GM21528 (cell line): ENCODE measurements around the gene TMEM92.
"Not testable (repeated sequence)": the region's sequence is repeated elsewhere in the genome, so short reads cannot be mapped to it uniquely, and the experiment has no call there.

Experiments used
- ATAC-seq: cut with Tn5 transposase; IDR thresholded peaks from one replicate; pipeline ENCODE4 v1.9.1; 2021; ENCODE audit warnings: mild to moderate bottlenecking, moderate library complexity; ENCODE audit not compliant: unreplicated experiment, low FRiP score

Gene TMEM92

DNA sequence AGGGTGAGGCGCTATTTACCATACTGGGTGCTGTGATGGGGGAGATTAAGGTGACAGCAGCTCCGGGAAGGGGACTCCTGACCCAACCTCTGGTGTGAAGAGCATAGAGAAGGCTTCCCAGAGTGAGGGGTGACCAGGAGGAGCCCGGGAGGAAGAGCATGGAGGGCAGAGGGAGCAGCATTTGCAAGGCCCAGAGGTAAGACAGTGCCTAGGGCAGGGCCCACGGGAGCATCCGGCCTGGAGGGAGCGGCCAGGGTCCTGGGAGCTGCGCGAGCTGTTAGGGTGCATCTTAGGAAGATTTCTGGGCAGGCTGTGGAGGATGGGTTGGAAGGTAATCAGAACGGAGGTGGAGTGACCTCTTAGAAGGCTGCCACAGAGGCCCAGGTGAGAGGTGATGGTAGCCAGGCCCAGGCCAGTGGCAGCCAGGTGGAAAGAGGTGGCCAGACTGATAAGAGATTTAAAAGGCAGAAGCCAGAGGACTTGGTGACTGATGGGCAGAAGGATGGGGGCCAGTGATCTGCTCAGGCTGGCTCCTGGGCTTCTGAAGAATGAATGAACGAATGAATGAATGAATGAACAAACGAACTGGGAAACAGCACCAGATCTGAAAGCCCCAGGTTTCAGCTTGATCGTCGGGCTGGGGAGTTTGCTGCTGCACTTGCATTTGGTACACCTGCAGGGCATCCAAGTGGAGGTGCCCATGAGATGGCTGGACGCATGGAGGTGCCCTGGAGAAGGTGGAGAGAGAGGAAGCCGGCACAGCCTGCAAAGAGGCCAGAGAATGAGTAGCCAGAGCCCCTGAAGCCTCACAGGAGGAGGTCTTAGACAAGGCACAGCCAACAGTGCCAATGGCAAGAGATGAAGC lies 13.0 kb upstream of the TMEM92 start:
- ATAC-seq: no peak

DNA sequence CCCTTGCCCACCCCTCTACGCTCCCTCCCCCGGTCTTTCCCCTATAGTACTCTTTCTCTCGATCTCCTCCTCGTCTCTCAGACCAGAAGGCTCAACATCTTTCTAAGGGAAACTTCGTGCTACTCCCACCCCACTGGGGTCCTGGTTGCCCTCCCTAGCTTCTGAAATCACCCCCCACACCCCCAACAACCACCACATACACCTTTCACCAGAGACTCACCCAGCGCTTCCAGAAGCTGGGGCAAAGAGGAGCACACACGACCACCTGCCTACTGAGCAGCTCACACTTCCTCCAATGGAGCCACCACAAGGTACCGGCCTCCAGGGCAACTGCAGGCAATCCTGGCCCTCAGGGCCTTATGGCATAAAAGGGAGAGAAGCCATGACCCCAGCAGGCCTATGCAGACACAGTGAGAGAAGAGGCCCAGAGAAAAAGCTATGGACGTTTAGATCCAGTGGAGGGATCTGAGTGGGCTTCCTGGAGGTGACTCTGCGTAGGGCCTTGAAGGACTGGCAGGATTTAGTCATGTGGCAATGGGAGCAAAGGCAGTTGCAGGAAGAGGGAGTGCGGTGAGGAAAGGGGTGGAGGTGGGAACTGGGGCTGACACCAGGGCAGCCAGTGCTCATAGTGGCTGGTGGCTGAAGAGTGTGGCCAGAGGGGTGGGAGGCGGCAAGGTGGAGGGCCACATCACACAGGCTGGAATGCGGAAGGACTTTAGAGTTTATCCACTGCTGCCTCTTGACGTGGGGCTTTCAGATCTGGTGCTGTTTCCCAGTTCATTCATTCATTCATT lies 12.1 kb upstream of the TMEM92 start:
- ATAC-seq: no peak

DNA sequence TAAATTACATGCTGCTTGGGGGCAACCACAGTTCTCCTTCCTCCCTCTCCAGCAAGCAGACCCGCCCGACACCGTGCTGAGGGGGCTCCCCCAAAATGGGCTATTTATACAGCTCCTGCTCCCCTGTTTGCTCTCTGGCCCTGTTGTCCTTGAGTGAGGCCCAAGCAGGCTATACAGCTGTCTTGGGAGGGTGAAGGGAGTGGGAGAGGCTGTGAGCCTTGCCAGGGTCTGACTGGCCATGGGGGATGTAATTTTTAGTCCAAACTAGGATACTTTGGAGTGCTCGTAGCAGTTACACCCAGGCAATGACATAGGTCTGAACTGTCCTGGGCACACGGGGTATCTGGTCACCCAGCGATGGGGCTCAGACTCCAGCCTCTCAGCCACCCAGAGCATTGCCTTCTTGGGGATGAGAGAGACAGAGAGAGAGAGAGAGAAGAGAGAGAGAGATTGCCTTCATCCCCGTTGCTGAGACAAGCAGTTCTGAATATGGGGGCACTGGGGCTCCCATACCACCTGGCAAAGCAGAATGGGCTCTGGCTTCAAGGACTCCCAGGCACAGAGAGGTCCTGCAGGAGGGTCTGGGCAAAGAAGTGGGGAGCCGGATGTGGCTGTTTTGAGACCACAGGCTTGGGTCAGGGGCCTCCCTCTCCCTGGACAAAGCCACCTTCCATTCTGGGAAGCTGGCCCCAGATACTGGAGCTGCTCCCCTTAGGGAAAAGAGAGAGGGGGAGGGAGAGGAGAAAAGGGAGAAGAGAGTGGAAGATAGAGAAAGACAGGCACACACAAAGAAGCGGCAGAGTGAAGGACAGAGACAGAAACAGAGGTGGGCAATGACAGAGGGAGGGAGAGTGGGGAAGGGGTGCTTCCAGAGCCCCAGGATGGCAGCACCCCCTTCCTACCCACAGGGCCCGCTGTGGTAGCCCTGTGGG lies 10.7 kb upstream of the TMEM92 start:
- ATAC-seq: no peak

DNA sequence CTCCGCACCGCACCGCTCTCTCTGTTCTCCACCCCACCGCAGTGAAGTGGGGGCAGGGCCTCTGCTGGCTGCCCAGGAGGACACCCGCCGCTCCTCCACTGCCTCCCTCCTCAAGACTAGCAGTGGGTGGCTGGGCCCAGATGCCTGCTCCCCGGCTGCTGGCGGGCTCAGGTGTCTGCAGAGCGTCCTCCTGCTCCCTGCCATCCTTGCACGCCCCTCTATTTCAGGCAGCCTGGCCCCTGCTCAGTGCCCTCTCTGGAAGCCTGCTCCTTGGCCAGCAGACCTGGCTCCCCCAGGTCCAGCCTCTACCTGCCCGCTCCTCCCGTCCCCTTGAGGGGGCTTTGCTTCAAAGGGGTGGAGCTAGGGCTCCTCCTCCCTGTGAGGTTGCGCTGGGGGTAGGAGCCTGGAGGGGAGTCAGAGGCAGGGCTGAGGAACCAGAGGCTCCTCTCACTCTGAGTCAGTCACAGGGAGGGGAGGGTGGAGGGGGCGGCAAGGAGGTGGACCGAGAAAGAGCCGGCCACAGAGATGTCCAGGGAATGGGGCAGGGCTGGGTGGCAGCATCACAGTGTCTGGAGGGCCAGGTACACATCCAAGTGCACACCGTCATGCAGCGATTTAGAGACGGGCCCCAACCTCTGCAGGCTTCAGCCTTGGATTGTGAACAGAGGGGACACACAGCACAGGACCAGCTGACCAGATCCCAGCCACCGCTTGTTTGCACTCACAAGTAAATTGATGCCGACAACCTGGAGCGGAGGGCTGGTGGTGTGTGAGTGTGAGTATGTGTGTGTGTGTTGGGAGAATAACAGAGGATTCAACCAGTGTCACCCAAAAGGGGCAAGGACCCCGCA lies 9.8 kb upstream of the TMEM92 start:
- ATAC-seq: no peak

DNA sequence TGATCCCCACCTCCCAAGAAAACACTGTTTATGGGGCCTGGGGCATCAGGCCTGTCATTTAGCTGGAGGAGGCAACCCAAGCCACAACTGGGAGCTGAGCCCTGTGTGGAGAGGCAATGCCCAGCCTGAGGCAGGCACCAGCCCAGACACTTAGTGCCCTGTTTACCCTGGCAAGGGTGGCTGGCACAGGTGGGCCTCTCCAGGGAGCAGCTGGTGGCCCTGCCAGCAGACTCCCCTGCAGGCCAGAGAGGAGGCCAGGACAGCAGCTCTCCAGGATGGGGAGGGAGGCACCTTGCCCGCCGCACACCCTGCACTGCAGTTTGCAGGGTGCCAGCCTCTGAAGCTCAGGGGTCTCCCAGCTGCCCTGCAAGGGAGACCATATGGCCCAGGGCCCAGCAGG lies 9.1 kb upstream of the TMEM92 start:
- ATAC-seq: no peak

DNA sequence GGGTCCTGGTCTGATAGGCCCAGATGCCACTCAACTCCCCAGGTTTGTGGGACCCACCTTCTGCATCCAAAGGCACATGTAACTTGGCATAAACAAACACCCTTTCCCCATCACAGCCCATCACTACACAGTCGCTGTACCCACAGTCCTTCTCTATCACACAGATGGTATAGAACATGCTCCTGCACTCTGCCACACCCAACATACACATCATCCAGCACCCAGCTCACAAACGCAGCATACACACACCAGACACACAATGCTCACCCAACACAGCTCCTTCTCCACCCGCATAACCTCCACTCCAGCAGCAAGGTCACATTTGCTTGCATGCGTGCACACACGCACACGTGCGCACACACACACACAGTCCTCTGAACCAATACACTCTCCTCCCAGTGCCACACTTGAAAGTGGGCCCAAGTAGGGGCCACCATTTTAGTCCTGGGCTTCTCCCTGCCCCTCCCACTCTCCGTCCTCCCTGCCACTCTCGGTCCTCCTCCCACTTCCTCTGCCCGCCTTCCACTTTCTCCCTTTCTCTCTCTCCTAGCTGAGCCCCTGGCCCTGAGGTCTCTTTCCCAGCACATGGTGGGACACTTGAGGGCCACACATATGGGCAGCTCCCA lies 8.5 kb upstream of the TMEM92 start:
- no peak for ATAC-seq

DNA sequence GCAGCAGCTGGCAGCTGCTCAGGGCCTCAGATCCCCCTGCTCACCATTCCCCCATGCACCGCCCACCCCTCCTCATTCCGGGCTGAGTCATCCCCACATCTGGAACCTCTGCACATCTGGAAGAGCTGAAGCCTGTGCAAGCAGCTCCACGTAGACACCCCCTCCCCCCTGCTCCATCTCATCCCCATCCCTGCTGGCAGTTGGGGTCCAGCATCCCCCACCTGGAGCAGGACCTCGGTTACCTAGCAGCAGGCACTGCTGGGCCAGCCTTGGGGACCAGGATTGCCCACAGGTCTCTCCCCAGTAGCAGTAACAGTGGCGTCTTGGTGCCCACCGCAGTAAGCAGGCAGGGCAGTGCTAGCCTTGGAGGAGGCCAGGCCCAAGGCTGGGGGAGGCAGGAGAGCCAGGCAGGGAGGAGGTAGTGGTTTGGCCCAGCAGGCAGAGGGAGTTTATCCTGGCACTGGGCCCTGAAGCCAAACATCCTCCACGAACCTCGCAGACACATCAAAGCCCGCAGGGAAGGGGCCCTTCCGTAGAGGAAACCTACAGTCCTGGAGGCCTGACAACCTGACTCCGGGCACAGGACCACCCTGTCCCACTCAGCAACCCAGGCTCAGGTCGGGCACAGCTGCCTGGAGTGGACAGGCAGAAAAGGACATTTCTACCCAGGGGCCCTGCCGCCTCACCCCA lies 7.7 kb upstream of the TMEM92 start:
- ATAC-seq: no peak

DNA sequence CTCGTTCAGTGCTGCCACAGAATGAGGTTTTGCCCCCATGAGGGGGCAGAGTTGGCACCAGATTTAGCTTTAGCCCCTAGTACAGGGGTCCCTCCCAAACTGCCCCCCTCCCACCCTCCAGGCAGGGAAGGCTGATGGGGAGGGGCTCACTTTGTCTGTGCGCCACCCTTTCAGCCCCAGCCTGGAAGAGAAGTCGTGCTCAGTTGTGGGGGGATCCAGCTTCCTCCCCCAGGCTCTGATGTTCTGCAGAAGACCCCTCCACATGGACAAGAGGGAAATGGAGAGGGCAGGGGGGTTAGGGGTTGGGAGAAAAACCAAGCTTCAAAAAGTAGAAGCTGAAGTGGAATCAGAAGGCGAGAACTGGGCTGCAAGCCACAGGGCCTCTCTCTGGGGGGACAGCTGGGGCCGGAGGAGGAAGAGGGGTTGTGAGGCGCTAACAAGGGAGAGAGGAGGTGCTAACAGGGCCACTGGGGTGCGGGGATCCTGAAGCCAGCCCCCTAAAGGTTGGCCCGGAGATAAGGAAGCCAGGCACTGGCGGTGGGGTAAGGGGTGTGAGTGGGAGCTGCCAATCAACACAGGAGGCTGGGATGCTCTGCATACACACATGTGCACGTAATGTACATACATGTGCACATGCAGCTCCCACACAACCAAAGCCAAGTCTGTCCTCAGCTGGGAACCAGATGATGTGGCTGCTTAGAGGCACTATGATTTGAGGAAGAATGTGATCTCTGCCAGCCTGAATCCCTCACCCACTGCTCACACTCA lies 7.0 kb upstream of the TMEM92 start:
- ATAC-seq: no peak

DNA sequence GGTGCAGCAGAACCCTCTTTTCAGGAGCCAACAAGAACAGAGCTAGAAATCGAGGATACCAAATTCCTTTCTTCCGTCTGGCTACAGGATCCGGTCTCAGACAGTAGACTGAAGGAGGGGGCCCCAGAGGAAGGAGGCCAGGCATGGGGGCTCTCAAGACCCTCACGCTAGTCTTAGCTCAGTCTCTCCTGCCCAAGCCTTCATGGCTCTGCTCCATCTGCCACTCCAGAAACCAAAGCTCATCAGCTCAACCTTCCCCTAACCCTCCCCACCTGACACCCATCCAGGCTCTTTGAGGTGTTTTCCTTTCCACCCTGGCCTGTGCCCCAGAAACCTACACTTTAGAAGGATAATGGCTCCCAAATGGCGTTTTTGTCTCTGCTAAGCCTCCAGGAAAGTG lies 6.2 kb upstream of the TMEM92 start:
- no peak for ATAC-seq

DNA sequence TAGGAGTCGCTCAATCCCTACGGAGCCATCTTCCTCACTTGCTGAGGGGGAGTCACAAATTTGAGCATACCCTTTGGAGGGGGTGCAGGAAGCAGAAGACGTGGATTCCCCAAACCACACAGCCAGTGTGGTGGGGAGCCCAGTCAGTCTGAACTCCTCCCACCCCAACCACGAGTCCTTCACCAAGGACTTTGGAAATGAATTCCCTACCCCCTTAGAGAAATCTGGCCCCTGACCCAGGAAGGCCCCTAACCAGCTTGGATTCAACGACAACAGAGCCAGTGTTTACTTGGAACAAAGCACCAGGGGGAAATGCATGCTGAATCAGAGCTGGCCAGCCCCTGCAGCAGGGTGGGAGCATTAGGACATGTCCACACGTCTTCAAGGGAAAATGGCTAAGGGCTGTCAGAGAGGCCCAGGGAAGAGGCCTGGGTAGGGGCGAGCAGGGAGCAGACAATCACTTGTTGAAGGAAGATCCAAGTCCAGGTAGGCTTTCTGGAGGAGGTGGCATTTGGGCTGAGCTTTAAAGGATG lies 5.5 kb upstream of the TMEM92 start:
- no peak for ATAC-seq

DNA sequence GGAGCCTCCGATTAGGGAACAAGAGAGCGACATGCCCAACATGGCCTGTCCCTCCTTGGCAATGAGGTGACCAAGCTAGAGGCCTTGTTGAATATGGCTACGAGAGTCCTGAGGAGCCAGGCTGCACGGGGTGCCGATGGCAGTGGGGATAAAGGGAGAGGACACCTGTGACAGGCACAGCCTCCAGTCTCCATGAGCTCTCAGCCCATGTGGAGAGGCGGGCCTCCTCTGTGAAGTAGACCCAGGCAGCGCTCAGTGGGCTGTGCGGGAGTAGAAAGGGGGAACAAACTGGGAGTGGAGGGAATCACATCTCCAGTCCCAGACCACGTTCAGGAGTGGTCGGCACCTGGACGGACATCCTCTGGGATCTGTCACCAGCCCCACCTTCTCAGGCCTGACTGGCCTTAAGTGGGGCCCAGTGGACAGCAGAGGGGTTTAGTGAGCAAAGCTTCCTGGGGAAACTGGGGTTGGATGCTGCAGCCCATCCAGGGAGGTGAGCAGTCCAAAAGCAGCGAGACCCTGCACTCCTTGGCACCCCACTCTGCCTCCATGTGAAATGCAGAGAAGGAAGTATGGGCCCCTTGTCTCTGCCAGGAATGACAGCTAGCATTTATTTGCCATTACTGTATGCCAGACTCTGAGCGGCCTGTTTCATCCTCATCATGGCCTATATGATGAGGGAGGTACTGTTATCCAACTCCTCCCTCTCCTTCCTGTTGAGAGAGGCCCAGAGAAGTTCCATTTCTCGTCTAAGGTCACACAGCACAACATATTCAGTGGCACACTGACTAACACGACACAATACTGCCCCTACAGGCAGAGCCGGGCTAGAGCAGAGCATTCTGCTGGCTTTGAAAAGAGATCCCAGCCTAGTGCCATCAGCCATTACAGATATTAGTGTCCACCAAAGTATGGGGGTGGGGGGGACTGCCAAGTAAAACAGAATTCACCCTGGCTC lies 4.5 kb upstream of the TMEM92 start:
- no peak for ATAC-seq

DNA sequence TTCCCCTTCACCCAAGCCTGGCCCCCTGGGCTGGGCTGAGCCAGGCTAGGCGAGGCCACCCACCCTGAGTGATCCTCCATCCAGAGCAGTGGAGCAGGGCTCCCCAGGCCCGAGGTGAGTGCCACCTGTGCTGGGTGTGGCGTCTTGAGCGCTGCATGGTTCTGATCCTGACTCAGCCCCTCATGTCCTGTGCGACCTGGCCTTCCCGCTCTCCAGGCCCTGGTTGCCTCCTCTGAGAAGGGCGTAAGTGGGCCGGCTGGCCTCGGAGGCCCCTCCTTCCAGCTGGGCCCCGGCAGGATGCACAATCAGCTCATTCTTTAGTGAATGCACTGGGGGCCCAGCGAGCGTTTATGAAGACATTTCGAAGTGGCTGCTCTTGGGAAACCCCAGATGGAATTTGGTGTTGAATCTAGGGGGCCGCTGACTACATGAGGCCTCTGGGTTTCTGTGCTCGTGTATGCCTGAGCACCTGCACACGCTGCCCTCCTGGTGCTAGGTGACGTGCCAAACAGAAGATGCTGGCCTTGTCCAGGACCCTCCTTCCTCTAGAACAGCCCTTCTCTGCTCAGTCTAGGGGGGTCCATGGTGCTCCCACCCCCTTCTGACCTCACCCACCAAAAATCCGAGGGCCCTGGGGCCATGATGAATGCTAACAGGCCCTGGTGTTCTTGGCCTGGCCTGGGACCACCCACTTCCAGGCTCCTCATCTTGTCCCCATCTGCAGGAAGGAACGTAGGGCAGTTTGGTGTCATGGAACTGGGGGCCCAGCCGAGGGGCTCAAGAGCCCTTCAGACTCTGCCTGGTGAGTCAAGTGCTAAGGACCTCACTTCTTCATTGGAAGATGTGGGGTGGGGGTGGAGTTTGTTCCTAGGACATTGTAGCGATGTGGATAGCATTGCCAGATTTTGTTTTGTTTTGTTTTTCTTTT lies 3.6 kb upstream of the TMEM92 start:
- no peak for ATAC-seq

DNA sequence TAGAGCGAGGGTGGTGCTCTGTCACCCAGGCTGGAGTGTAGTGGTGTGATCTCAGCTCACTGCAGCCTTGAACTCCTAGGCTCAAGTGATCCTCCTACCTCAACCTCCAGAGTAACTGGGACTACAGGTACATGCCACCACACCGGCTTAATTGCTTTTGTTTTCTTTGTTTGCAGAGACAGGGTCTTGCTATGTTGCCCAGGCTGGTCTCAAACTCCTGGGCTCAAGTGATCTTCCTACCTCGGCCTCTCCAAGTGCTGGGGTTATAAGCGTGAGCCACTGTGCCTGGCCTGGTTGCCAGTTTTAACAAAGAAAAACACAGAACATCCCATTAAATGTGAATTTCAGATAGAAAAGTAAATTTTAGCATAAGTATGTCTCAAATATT lies 2.9 kb upstream of the TMEM92 start:
- ATAC-seq: not testable (repeated sequence)

DNA sequence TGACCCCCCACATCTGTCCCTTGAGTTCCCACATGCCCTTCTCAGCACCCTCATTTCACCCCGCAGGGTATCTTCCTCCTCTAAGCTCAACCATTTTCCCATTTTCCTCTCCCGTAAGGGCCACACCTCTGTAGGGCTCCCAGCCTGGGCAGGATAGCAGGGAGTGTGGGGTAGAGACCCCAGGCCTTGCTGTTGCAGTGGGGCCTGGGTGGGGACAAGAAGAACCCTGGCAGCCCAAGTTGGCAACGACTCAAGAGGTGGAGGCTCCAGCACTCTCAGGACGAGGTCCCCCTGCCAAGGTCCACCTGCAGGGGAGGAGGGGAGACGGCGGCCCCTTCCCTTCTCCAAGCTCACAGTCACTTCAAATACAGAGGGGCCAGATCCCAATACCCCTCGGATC lies 2.0 kb upstream of the TMEM92 start:
- no peak for ATAC-seq

DNA sequence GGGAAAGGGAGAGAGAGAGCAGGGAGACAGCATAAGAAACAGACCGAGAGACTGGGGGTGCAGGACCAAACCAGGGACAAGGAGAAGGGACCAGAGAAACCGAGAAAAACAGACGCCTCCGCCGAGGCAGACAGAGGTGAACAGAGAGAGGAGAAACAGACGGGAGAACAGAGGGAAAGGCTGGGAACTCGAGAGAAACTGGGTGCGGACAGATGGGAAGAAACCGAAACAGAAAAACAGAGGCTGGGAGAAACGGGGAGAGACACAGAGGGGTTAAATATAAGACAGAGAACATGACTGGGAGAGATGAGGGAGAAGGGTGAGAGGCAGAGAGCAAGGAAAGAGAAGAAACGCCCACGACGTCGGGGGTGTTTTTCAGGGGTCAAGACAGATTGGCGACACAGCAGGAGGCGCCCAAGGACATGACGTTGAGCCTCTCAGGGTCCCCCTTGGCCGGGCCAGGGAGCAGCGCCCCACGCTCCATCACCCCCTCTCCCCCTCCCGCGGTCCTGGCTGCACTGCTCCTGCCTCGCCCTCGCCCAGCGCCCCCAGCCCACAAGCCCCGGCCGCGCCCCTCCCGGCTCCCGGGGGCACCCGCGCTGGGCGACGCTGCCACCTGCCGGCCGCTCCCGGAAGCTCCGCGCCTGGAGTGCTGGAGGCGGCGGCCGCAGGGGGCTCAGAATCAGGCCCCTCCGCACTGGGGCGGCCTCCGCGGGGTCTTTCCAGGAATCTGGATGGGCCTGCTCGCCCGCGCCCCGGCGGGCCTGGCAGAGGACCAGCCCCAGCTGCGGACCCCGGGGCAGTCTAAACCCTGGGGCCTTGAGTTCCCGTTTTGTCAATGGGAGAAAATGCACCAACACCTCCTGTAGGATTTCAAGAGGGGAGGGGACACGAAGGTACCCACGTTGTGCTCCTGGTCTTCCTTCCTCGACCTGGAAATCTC lies 1.3 kb upstream of the TMEM92 start:
- no peak for ATAC-seq
